ENCODE data around the gene OPRL1. TPM values are rescaled to one million over a fixed set of nuclear protein-coding genes. Genes with fewer than 3 reads are reported as not detected.

Gene OPRL1
- total RNA-seq: 0.52 TPM
- long read RNA-seq, partial matches to known transcripts: 0 of 1 reads
- long read RNA-seq, other reads (novel, unspliced or antisense): 1 of 1 reads

GRCh38 chr20:64080013-64080812, at the start of gene OPRL1:
Gene OPRL1, plus strand, starts transcription at chr20:64080082. Its CDS starts 12,639 bp downstream, at chr20:64092721.
- intact Hi-C loops (cut with micrococcal nuclease): no loop called here

GRCh38 chr20:64030371-64031134, 49.3 kb upstream of the OPRL1 start:
- no peaks in the 10 kb centered on the region for H3K27me3 ChIP-seq (ENCODE audit: low read depth)
- DNase-seq: no peak
- H3K4me1 ChIP-seq: peaks cover 10% of the 10 kb centered on the region
- H3K27ac ChIP-seq (replicated peaks): no peak overlapping the region
- H3K36me3 ChIP-seq: peaks cover 94% of the 10 kb centered on the region
- no peak overlapping the region for H3K4me3 ChIP-seq
- H3K9me3 ChIP-seq (replicated peaks): no peaks in the 10 kb centered on the region
- no peak for TF ChIP-seq CTCF (IDR thresholded peaks at IDR 0.05; ENCODE audit: borderline replicate concordance)
- intact Hi-C loops (cut with micrococcal nuclease): no loop called here

More at GRCh38 chr20:64080013-64080812, at the start of gene OPRL1:
- DNase-seq: no peak
- Histone ChIP-seq H3K4me3 (peak within 1 kb of the TSS; percentile 90), H3K27ac (replicated peaks) (peak within 1 kb of the TSS; percentile 85), H3K36me3 (no peaks in the 10 kb centered on the region), H3K4me1 (peaks cover 54% of the 10 kb centered on the region), H3K9me3 (replicated peaks) (no peaks in the 10 kb centered on the region), H3K27me3 (ENCODE audit: low read depth) (peaks cover 16% of the 10 kb centered on the region)
- TF ChIP-seq CTCF (IDR thresholded peaks at IDR 0.05; ENCODE audit: borderline replicate concordance): no peak

GRCh38 chr20:64031822-64032314, 48.0 kb upstream of the OPRL1 start:
- peaks cover 81% of the 10 kb centered on the region for H3K36me3 ChIP-seq
- peaks cover 11% of the 10 kb centered on the region for H3K27me3 ChIP-seq (ENCODE audit: low read depth)
- intact Hi-C loops (cut with micrococcal nuclease): no loop called here
- no peak for DNase-seq
- no peaks in the 10 kb centered on the region for H3K9me3 ChIP-seq (replicated peaks)
- peaks cover 10% of the 10 kb centered on the region for H3K4me1 ChIP-seq
- no peak overlapping the region for H3K27ac ChIP-seq (replicated peaks)
- TF ChIP-seq CTCF (IDR thresholded peaks at IDR 0.05; ENCODE audit: borderline replicate concordance): no peak
- H3K4me3 ChIP-seq: no peak overlapping the region

GRCh38 chr20:64032706-64033624, 46.9 kb upstream of the OPRL1 start:
- TF ChIP-seq CTCF (IDR thresholded peaks at IDR 0.05; ENCODE audit: borderline replicate concordance): no peak
- peaks cover 70% of the 10 kb centered on the region for H3K36me3 ChIP-seq
- H3K4me1 ChIP-seq: peaks cover 19% of the 10 kb centered on the region
- H3K4me3 ChIP-seq: no peak overlapping the region
- peaks cover 22% of the 10 kb centered on the region for H3K27me3 ChIP-seq (ENCODE audit: low read depth)
- intact Hi-C loops (cut with micrococcal nuclease): no loop called here
- no peak overlapping the region for H3K27ac ChIP-seq (replicated peaks)
- no peak for DNase-seq
- H3K9me3 ChIP-seq (replicated peaks): no peaks in the 10 kb centered on the region

Measured in left ventricle myocardium inferior (tissue), 1 donor.